GM21786 (cell line): ENCODE results near the gene ZSCAN5A.
"Not testable (repeated sequence)": the region's sequence is repeated elsewhere in the genome, so short reads cannot be mapped to it uniquely, and the experiment has no call there.

Experiments
- ATAC-seq: cut with Tn5 transposase; IDR thresholded peaks from one replicate; pipeline ENCODE4 v1.9.1; 2021; ENCODE audit not compliant: unreplicated experiment

The ZSCAN5A gene

DNA sequence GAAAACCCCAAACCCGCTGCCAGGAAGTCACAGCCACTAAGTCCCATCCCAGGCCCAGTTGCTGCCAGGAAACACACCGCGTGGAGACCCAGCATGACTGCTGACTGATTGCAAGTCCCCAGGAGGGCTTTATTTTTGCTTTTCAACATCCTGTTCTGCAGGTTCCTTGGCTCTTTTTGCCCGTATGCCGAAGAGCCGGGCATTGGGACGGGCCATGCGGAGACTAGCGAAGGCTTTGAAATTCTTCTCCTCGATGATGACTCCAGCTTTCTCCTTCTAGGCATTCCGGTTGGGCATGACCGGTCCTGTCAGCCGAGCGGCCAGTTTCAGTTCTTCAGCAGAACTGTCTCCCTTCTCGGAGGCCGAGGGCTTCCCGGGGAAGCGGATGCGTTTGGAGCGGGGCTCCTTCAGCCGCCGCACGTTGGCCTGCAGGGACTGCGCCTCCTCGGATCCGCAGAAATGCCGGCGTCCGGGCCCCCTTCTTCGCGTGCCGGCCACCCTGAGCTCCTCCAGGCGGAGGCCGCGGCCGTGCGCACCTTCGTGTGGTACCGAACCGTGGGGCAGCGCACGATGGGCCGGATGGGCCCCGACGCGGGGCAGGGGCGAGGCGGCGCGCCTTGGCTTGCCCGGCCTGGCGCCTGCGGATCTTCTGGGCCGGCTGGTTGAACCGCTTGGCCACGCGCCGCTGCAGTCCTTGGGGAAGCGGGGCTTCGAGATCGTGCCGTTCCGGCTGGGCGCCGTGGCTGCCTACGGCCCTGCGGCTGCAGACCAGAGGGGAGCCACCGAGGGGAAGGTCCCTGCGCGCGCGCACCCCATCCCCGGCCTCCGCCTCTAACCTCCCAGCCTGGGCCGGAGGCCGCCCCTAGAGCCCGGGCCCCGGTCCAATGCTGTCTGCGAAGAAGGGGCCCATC, 97.3 kb downstream of the ZSCAN5A start:
- no peak for ATAC-seq

GRCh38 chr19:56211718-56212117, 102.9 kb downstream of the ZSCAN5A start:
- no peak for ATAC-seq

DNA sequence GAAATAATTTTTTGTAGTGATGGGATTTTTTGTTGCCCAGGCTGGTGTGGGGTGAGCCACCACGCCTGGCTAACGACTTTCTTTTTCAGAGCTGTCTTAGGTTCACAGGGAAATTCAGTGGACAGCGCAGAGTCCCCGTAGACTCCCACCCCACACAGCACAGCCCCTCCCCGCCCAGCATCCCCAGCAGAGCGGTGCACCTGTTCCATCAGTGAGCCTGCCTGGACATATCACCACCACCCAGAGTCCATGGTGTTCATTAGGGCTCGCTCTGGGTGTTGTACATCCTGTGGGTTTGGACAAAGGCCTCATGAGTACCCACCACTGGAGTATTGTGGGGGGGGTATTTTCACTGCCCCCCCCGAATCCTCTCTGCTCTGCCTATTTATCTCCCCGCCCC, 104.6 kb downstream of the ZSCAN5A start:
- ATAC-seq = not testable (repeated sequence)

DNA sequence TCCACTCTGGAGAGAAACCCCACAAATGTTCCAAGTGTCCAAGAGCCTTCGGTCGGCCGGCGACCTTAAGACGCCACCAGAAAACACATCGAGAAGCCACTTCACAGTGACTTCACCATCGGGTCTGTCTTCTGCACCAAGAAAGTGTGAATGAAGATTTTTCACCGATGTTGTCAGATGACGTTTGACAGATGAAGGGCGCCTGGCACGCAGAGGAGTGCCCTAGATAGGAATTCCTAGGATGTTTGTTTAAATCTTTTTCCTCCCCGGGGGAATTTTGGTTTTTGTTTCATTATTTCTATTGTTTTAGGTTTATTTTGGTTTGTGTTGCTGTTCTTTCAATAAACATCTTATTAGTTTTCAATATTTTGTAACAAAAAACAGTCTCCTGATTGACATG, 105.5 kb downstream of the ZSCAN5A start:
- ATAC-seq = no peak

- ATAC-seq = not testable (repeated sequence)
Observed at GRCh38 chr19:56207581-56207980, 107.1 kb downstream of the ZSCAN5A start.

- ATAC-seq = no peak
Observed at GRCh38 chr19:56201973-56202372, 112.7 kb downstream of the ZSCAN5A start, which contains the start of gene ZSCAN5C. Gene ZSCAN5C, plus strand, starts transcription at chr19:56202273. Its CDS starts 3,641 bp downstream, at chr19:56205914.

- no peak for ATAC-seq
Observed at GRCh38 chr19:56199687-56200086, 115.0 kb downstream of the ZSCAN5A start.

- not testable (repeated sequence) for ATAC-seq
Observed at GRCh38 chr19:56197646-56198045, 117.0 kb downstream of the ZSCAN5A start, which contains the start of gene ZSCAN5B. Gene ZSCAN5B, minus strand, starts transcription at chr19:56197783. Its CDS starts 4,731 bp downstream, at chr19:56193052.

DNA sequence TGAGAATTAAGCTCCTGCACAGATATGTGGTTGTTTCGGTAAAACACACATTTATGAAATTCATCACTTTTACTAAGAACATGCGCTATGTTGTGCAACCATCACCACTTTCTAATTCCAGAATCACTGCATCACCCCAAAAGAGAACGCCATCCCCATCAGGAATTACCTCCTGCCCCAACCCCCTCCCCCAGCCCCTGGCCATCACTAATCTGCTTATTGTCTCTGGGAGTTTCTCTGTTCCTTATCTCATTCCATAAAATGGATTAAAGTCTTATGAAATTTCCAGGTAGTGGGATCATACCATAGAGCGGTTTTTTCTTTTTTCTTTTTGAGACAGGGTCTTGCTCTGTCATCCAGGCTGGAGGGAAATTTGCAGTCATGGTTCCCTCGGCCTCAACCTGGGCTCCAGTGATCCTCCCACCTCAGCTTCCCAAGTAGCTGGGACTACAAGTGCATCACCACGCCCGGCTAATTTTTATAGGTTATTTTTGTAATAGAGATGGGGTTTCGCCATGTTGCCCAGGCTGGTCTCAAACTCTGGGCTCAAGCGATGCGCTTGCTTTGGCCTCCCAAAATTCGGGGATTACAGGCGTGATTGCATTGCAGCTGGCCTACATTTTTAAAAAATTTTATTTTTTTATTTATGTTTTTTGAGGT, 120.5 kb downstream of the ZSCAN5A start:
- no peak for ATAC-seq

- ATAC-seq = no peak
Observed at GRCh38 chr19:56191711-56192110, 122.9 kb downstream of the ZSCAN5A start.

DNA sequence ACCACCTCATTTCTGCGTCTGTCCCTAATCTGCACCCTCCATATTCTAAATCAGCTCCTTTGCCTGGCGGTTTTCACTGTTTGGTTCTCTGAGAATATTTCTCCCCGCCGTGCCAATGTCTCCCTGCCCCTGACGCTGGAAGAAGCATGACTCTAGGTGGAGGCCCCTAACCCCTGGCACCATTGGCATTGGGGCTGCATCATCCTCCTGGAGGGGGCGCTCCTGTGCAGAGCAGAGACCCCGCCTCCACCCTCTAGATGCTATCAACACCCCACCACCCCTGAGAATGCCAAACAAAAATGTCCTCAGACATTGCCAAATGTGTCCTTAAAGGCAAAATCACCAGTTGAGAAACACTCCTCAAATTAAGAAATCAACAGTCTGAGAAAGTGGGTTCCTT, 123.5 kb downstream of the ZSCAN5A start:
- ATAC-seq = no peak

DNA sequence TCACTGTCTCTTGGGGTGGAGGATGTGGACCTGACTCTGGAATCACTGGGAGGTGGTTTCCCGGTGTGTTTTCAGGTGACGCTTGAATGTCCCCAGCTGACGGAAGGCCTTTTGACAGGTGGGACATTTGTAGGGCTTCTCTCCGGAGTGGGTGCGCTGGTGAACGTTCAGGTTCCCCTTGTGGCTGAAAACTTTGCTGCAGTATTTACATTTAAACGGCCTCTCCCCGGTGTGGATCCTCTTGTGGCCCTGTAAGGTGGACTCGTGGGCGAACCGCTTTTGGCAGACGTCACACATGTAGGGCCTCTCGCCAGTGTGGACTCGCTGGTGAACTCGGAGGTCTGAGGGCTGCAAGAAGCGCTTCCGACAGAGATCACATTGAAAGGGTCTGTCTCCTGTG, 124.9 kb downstream of the ZSCAN5A start:
- ATAC-seq = no peak

GRCh38 chr19:56177564-56178243, 136.9 kb downstream of the ZSCAN5A start:
- ATAC-seq = no peak

DNA sequence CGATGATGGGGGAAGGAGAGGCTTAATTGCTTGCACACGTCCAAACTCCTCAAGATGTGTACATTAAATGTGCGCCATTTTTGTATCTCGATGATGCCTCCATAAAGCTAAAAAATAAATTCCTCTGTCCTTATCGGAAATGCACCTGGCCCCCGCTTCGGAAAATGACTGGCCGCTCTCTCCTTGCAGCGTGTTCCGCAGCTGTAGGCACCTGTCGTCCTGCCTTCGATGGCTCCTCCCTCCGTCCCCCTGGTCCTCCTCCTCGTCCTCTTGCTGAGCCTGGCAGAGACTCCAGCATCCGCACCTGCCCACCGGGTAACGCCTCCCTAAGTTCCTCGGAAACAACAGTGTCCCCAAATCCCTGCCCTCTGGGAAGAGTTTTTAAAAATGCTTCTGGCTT, 137.8 kb downstream of the ZSCAN5A start:
- ATAC-seq = no peak

DNA sequence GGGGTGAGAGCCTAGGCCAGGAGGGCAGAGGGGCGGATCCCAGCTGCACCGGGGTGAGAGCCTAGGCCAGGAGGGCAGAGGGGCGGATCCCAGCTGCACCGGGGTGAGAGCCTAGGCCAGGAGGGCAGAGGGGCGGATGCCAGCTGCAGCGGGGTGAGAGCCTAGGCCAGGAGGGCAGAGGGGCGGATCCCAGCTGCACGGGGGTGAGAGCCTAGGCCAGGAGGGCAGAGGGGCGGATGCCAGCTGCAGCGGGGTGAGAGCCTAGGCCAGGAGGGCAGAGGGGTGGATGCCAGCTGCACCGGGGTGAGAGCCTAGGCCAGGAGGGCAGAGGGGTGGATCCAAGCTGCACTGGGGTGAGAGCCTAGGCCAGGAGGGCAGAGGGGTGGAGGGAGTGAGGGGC, 138.3 kb downstream of the ZSCAN5A start:
- ATAC-seq = not testable (repeated sequence)

DNA sequence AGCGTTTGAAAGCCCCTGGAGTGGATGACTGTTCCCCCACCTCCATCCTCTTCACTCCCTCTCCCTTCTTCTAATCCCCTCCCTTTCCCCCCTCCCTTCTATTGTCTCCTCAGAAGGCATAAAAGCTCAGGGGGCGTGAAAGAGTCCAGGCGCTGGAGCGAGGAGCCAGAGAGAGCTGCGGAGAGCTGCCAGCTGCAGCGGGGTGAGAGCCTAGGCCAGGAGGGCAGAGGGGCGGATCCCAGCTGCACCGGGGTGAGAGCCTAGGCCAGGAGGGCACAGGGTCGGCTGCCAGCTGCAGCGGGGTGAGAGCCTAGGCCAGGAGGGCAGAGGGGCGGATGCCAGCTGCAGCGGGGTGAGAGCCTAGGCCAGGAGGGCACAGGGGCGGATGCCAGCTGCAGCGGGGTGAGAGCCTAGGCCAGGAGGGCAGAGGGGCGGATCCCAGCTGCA, 138.8 kb downstream of the ZSCAN5A start, which contains the start of gene GALP:
Gene GALP, plus strand, starts transcription at position 148 of the 447 bp plus-strand sequence. CDS start 1,101 bp downstream, outside the sequence.
- ATAC-seq = not testable (repeated sequence)

DNA sequence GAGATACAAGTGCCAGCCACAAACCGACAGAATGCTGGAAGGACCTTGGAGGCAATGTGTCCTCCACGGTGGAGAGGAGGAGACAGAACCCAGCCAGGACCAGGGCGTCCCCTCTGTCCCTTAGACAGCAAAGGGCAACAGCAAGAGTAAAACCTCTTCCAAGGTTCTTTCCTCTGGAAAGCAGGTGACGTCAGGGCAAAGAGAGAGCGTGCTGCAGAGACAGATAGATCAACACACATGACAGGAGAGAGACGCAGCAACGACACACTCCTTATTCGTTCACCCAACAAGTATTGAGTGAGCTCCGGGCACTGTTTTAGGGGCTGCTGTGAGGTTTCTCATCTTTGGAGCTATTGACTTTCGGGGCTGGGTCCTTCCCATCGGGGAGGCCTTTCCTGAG, 140.1 kb downstream of the ZSCAN5A start:
- ATAC-seq = no peak

GRCh38 chr19:56174086-56174485, 140.6 kb downstream of the ZSCAN5A start:
- ATAC-seq = no peak
